Thymus (tissue), 11 donors: ENCODE data around the gene RYK. TPM values are rescaled to one million over a fixed set of nuclear protein-coding genes. Genes with fewer than 3 reads are reported as not detected.

Experiments used
- DNase-seq, 9 donors: peaks; one replicate each; pipeline ENCODE4 v3.0.0-alpha.2; 2013; ENCODE audit warnings: low spot score in 9 of 9, low read depth in 6 of 9, missing footprints in 1 of 9
- H3K27ac ChIP-seq, 2 donors: one replicate each; pipeline ENCODE4 v1.5.1; 2013; ENCODE audit warnings: control low read depth in 1 of 2, low read depth in 1 of 2, low read length in 1 of 2, mild to moderate bottlenecking in 1 of 2, moderate library complexity in 1 of 2
- H3K27me3 ChIP-seq, 2 donors: one replicate each; pipeline ENCODE4 v1.5.1; 2013; ENCODE audit warnings: low read length in 1 of 2; ENCODE audit not compliant: control insufficient read depth in 2 of 2, insufficient read depth in 1 of 2
- H3K36me3 ChIP-seq, 2 donors: one replicate each; pipeline ENCODE4 v1.5.1; 2013; ENCODE audit warnings: low read length in 1 of 2, mild to moderate bottlenecking in 1 of 2, moderate library complexity in 1 of 2; ENCODE audit not compliant: control insufficient read depth in 2 of 2, insufficient read depth in 2 of 2
- H3K4me1 ChIP-seq, 2 donors: one replicate each; pipeline ENCODE4 v1.5.1; 2013; ENCODE audit warnings: low read length in 2 of 2; ENCODE audit not compliant: control insufficient read depth in 2 of 2, insufficient read depth in 2 of 2
- H3K4me3 ChIP-seq, 2 donors: one replicate each; pipeline ENCODE4 v1.5.1; 2013; ENCODE audit warnings: low read length in 2 of 2, control low read depth in 1 of 2, mild to moderate bottlenecking in 1 of 2
- H3K9me3 ChIP-seq, 2 donors: one replicate each; pipeline ENCODE4 v1.5.1; 2013; ENCODE audit warnings: low read length in 1 of 2, mild to moderate bottlenecking in 1 of 2; ENCODE audit not compliant: control insufficient read depth in 2 of 2, insufficient read depth in 1 of 2
- WGBS: extraction: QIAGEN DNeasy Blood & Tissue Kit; methylation state at CpG from one replicate; pipeline ENCODE4 v1.1.7; 2013; 5-methylcytosine and 5-hydroxymethylcytosine counted together
- polyA plus RNA-seq: library from polyadenylated mRNA; stranded (reverse); fragments of 200-250 nt; gene quantifications from one replicate; pipeline ENCODE4 v1.2.3, GENCODE V29; 2013
- total RNA-seq: library from RNA; stranded (reverse); fragments of 120-200 nt; gene quantifications from one replicate; pipeline ENCODE4 v1.2.4, GENCODE V29; 2013
- donor health status: healthy.

Gene RYK
- total and polyA plus RNA-seq, 2 donors: 40.9 to 53.6 TPM

DNA sequence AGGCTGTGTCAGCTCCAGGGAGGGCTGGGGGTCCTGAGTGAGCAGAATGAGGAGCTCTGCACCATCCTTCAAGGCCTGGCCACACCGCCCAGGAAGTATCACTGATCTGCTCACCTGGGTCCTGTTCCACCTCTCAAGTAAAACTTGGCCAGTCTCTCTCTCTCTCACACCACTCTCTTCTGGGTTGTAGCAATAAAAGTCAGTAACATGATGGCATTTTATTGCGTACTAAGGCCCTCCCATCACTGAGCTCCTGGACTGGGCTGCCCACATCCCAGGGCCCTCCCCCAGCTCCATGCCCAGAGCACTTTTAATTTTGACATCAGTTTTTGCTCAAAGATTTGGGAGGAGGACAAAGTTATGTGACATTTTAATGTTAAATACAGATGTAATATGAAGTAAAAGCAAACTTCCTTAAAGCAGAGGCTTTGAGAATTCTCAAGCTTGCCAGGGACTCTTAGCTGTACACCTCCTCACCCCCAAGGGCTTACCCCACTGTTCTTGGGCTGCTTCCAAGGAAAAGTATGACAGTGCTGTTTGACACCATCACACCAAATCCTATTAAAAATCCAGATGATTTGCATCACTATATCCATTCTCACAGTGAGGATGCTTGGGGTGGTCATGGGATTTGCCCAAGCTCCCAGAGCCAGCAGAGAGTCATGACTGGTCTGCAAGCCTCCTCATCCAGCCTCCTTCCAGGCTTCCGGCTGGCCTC, 115.8 kb downstream of the RYK start:
- Histone ChIP-seq H3K9me3 (no peaks in the 10 kb centered on the region), H3K36me3 (no peaks in the 10 kb centered on the region), H3K27ac (no peak overlapping the region), H3K4me3 (no peak overlapping the region), H3K4me1 (no peaks in the 10 kb centered on the region), H3K27me3 (no peaks in the 10 kb centered on the region)
- over 99% methylated on average over 3 of the region's 3 CpGs for WGBS
- DNase-seq: no peak

DNA sequence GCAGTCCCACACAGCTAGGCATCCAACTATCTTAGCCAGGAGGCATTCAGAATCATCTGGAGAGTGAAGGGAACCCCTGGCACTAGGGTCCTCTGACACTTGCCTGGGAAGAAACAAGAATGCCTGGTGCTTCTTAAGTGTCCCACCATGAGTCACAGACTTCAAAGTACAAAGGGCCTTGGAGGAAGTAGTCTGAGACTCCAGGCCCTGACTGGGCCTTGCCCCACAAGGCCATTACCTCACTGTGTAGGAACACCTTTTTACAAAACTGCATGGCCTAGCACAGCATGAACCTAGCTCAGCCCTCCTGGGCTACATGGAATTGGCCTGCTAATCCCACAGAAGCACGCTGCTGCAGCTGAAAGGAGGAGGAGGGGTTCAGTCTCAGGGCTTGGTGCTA, 116.4 kb downstream of the RYK start:
- Histone ChIP-seq H3K9me3 (no peaks in the 10 kb centered on the region), H3K36me3 (no peaks in the 10 kb centered on the region), H3K4me3 (no peak overlapping the region), H3K27me3 (no peaks in the 10 kb centered on the region), H3K4me1 (no peaks in the 10 kb centered on the region), H3K27ac (no peak overlapping the region)
- WGBS: 90% methylated on average over 1 of the region's 1 CpG
- no peak for DNase-seq

DNA sequence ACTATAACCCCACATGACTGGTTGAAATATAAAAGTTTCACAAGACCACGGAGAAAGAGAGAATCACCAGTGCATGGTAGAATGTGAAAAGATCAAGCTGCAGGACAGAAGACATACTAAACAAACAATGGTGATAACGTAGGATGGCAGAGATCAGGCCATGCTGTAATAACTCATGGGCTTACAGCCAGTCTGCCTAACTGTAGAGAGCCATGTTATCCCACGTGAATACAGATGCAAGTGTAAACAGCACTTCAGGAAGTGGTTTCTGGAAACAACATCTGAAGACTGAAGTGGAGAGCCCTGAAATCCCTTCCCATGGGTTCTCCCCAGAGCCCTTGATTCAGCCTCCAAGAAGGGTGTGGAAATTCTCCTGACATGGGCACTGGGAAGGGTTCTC, 117.7 kb downstream of the RYK start:
- Histone ChIP-seq H3K27ac (no peak overlapping the region), H3K4me1 (no peaks in the 10 kb centered on the region), H3K4me3 (no peak overlapping the region), H3K36me3 (no peaks in the 10 kb centered on the region), H3K9me3 (no peaks in the 10 kb centered on the region), H3K27me3 (no peaks in the 10 kb centered on the region)
- WGBS: 69% methylated on average over 3 of the region's 3 CpGs
- DNase-seq: no peak

DNA sequence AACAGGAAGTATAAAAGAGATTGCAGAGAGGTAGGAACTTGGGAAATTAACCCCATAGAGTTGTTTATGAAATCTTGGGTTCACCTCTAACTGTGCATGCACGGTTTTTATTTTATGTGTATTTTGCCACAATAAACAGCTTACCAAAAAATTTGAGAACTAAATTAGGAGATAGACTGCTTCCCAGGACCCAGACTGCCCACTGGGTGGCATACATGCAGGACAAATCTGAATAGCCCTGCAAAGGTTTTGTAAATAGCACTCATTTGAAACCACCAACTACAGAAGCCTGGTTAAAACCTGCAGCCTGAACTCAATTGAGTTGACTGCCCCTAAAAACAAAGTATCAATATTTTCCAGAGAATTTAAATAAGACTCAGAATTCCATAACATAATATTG, 124.5 kb downstream of the RYK start:
- 88% methylated on average over 1 of the region's 1 CpG for WGBS
- H3K36me3 ChIP-seq: no peaks in the 10 kb centered on the region
- no peaks in the 10 kb centered on the region for H3K27me3 ChIP-seq
- H3K4me1 ChIP-seq: no peaks in the 10 kb centered on the region
- DNase-seq: no peak
- no peak overlapping the region for H3K4me3 ChIP-seq
- peaks cover 0 to 10% of the 10 kb centered on the region in 2 donors for H3K9me3 ChIP-seq
- H3K27ac ChIP-seq: no peak overlapping the region

DNA sequence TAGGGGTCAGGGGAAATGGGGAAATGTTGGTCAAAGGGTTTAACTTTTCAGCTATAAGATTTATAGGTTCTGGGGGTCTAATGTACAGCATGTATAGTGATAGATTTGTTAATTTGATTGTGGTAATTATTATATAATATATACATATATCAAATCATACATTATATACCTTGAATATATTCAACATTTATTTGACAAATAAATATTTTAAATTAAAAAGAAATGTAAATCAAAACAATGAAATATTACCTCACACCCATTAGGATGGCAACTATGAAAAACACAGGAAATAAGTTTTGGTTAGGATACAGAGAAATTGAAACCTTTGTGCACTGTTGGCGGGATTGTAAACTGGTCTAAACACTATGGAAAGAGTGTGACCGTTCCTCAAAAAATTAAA, 135.9 kb downstream of the RYK start:
- Histone ChIP-seq H3K4me1 (no peaks in the 10 kb centered on the region), H3K4me3 (no peak overlapping the region), H3K9me3 (no peaks in the 10 kb centered on the region), H3K27ac (no peak overlapping the region), H3K36me3 (no peaks in the 10 kb centered on the region), H3K27me3 (no peaks in the 10 kb centered on the region)
- DNase-seq: no peak
- WGBS: 97% methylated on average over 2 of the region's 2 CpGs

DNA sequence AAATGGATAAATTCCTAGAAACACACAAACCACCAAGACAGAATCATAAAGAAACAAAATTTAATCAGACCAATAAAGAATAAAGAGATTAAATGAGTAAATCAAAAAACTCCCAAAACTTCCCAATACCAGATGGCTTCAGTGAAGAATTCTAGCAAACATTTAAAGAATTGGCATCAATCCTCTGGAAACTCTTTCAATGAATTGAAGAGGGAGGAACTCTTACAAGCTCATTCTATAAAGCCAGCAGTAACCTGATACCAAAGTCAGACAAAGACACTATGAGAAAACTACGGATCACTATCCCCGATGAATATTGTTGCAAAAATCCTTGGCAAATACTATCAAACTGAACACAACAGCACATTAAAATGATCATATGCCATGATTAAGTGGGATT, 139.0 kb downstream of the RYK start:
- no peak overlapping the region for H3K27ac ChIP-seq
- H3K4me1 ChIP-seq: peaks cover 0 to 5% of the 10 kb centered on the region in 2 donors
- H3K36me3 ChIP-seq: no peaks in the 10 kb centered on the region
- no peak for DNase-seq
- 95% methylated on average over 2 of the region's 2 CpGs for WGBS
- no peaks in the 10 kb centered on the region for H3K9me3 ChIP-seq
- no peaks in the 10 kb centered on the region for H3K27me3 ChIP-seq
- no peak overlapping the region for H3K4me3 ChIP-seq

DNA sequence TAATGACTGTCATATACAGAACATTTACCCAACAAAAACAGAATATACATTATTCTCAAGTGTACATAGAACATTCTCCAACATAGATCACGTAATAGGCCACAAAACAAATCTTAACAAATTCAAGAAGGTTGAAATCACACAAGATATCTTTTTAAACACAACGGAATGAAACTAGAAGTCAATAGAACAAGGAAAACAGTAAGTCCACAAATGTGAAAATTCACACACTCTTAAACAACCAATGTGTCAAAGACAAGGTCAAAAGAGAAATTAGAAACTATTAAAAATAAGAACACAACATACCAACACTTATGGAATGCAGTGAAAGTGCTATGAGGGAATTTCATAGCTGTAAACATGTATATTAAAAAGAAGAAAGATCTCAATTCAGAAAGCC, 139.7 kb downstream of the RYK start:
- H3K27ac ChIP-seq: no peak overlapping the region
- no peaks in the 10 kb centered on the region for H3K9me3 ChIP-seq
- H3K36me3 ChIP-seq: no peaks in the 10 kb centered on the region
- no peaks in the 10 kb centered on the region for H3K27me3 ChIP-seq
- DNase-seq: no peak
- H3K4me3 ChIP-seq: no peak overlapping the region
- H3K4me1 ChIP-seq: peaks cover 0 to 5% of the 10 kb centered on the region in 2 donors
- WGBS: 94% methylated on average over 2 of the region's 2 CpGs

Other genes with a start within 250 kb of the RYK start
- gene SLCO2A1, start 220.9 kb downstream of the RYK start, total RNA-seq: 1.5 TPM
- 3.9 TPM for gene SLCO2A1, start 220.9 kb downstream of the RYK start, polyA plus RNA-seq
- gene AMOTL2, start 123.6 kb upstream of the RYK start, total RNA-seq: 3.6 TPM
- 7.3 TPM for gene AMOTL2, start 123.6 kb upstream of the RYK start, polyA plus RNA-seq
- 41.2 TPM for gene ANAPC13, start 235.1 kb upstream of the RYK start, total RNA-seq
- gene ANAPC13, start 235.1 kb upstream of the RYK start, polyA plus RNA-seq: 83.9 TPM
- gene CEP63, start 235.2 kb upstream of the RYK start, total RNA-seq: 31.7 TPM
- gene CEP63, start 235.2 kb upstream of the RYK start, polyA plus RNA-seq: 37.1 TPM